ENCODE data around the gene ZMYM4.
"Not testable (repeated sequence)": the region's sequence is repeated elsewhere in the genome, so short reads cannot be mapped to it uniquely, and the experiment has no call there.

Gene ZMYM4

DNA sequence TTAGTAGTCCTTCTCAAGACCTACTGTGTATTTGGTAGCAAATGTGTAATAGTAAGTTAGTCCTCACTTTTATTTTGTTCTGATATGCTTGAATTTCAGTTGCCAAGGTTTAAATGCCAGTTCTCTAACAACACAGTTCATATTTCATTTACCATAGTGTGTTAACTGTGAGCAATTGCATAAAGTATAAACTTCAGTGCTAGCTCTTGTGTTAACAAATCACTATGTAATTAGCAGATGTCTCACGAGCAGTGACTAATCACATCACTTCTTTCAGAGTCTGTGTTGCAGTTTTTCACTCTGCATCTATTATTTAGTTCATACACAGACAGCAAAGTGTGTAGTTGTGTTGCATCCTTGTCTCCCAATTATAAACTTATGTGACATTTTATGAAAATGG is 47.8 kb downstream of the ZMYM4 start:
- TF ChIP-seq, protein P1, sequence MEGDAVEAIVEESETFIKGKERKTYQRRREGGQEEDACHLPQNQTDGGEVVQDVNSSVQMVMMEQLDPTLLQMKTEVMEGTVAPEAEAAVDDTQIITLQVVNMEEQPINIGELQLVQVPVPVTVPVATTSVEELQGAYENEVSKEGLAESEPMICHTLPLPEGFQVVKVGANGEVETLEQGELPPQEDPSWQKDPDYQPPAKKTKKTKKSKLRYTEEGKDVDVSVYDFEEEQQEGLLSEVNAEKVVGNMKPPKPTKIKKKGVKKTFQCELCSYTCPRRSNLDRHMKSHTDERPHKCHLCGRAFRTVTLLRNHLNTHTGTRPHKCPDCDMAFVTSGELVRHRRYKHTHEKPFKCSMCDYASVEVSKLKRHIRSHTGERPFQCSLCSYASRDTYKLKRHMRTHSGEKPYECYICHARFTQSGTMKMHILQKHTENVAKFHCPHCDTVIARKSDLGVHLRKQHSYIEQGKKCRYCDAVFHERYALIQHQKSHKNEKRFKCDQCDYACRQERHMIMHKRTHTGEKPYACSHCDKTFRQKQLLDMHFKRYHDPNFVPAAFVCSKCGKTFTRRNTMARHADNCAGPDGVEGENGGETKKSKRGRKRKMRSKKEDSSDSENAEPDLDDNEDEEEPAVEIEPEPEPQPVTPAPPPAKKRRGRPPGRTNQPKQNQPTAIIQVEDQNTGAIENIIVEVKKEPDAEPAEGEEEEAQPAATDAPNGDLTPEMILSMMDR (conservative IDR thresholded peaks at IDR 0.05; ENCODE audit: control insufficient read depth, insufficient read depth, low read depth, low read length), result no peak
- DNase-seq (ENCODE audit: low read depth), result no peak

GRCh38 chr1:35319988-35320713 is 51.6 kb downstream of the ZMYM4 start:
- DNase-seq (ENCODE audit: low read depth), result peak; percentile 18
- H3K4me3 ChIP-seq (ENCODE audit: control insufficient read depth, low read depth, low read length), result no peak overlapping the region
- TF ChIP-seq, protein P1 (conservative IDR thresholded peaks at IDR 0.05; ENCODE audit: control insufficient read depth, insufficient read depth, low read depth, low read length), result no peak

More for the DNA sequence above, 47.8 kb downstream of the ZMYM4 start:
- no peak overlapping the region for H3K4me3 ChIP-seq (ENCODE audit: control insufficient read depth, low read depth, low read length)

- H3K4me3 ChIP-seq (ENCODE audit: control insufficient read depth, low read depth, low read length), result no peak overlapping the region
- TF ChIP-seq, protein P1 (conservative IDR thresholded peaks at IDR 0.05; ENCODE audit: control insufficient read depth, insufficient read depth, low read depth, low read length), result no peak
- no peak for DNase-seq (ENCODE audit: low read depth)
Observed at GRCh38 chr1:35320937-35321336, 52.4 kb downstream of the ZMYM4 start.

- H3K4me3 ChIP-seq (ENCODE audit: control insufficient read depth, low read depth, low read length), result no peak overlapping the region
- TF ChIP-seq, protein P1 (conservative IDR thresholded peaks at IDR 0.05; ENCODE audit: control insufficient read depth, insufficient read depth, low read depth, low read length), result no peak
- DNase-seq (ENCODE audit: low read depth), result peak; percentile 57
Observed at GRCh38 chr1:35324486-35324885, 56.0 kb downstream of the ZMYM4 start.

GRCh38 chr1:35326246-35326866 is 57.8 kb downstream of the ZMYM4 start:
- TF ChIP-seq, protein P1 (conservative IDR thresholded peaks at IDR 0.05; ENCODE audit: control insufficient read depth, insufficient read depth, low read depth, low read length), result no peak
- H3K4me3 ChIP-seq (ENCODE audit: control insufficient read depth, low read depth, low read length), result no peak overlapping the region

GRCh38 chr1:35331618-35332017 is 63.1 kb downstream of the ZMYM4 start:
- DNase-seq (ENCODE audit: low read depth); H3K4me3 ChIP-seq (ENCODE audit: control insufficient read depth, low read depth, low read length): not testable (repeated sequence)

More at GRCh38 chr1:35326246-35326866, 57.8 kb downstream of the ZMYM4 start:
- no peak for DNase-seq (ENCODE audit: low read depth)

GRCh38 chr1:35334485-35334884 is 66.0 kb downstream of the ZMYM4 start:
- no peak for DNase-seq (ENCODE audit: low read depth)
- no peak overlapping the region for H3K4me3 ChIP-seq (ENCODE audit: control insufficient read depth, low read depth, low read length)
- TF ChIP-seq, protein P1 (conservative IDR thresholded peaks at IDR 0.05; ENCODE audit: control insufficient read depth, insufficient read depth, low read depth, low read length), result no peak

All from fibroblast of mammary gland (primary cell).